Measurements from ENCODE around the gene CTNNA3.
"Not testable (repeated sequence)": the region's sequence is repeated elsewhere in the genome, so short reads cannot be mapped to it uniquely, and the experiment has no call there.

CTNNA3 gene

GRCh38 chr10:67606572-67606971 lies 89.4 kb downstream of the CTNNA3 start:
- in situ Hi-C loops (cut with HindIII; ENCODE audit: low sequenced_read_pairs), result no loop called here

- in situ Hi-C loops (cut with HindIII; ENCODE audit: low sequenced_read_pairs), result no loop called here
Measured at GRCh38 chr10:67603701-67604100, 92.3 kb downstream of the CTNNA3 start.

- in situ Hi-C loops (cut with HindIII; ENCODE audit: low sequenced_read_pairs), result no loop called here
Measured at GRCh38 chr10:67603086-67603485, 92.9 kb downstream of the CTNNA3 start.

GRCh38 chr10:67602268-67602950 lies 93.6 kb downstream of the CTNNA3 start:
- in situ Hi-C loops (cut with HindIII; ENCODE audit: low sequenced_read_pairs), result no loop called here

GRCh38 chr10:67599597-67599996 lies 96.4 kb downstream of the CTNNA3 start:
- in situ Hi-C loops (cut with HindIII; ENCODE audit: low sequenced_read_pairs), result no loop called here

GRCh38 chr10:67596641-67597040 lies 99.4 kb downstream of the CTNNA3 start:
- in situ Hi-C loops (cut with HindIII; ENCODE audit: low sequenced_read_pairs), result no loop called here

- in situ Hi-C loops (cut with HindIII; ENCODE audit: low sequenced_read_pairs), result no loop called here
Measured at GRCh38 chr10:67587771-67588170, 108.2 kb downstream of the CTNNA3 start.

GRCh38 chr10:67575532-67575931 lies 120.5 kb downstream of the CTNNA3 start:
- in situ Hi-C loops (cut with HindIII; ENCODE audit: low sequenced_read_pairs), result no loop called here

GRCh38 chr10:67573484-67573883 lies 122.5 kb downstream of the CTNNA3 start:
- in situ Hi-C loops (cut with HindIII; ENCODE audit: low sequenced_read_pairs), result no loop called here

GRCh38 chr10:67571503-67571902 lies 124.5 kb downstream of the CTNNA3 start:
- in situ Hi-C loops (cut with HindIII; ENCODE audit: low sequenced_read_pairs), result no loop called here

GRCh38 chr10:67558311-67558710 lies 137.7 kb downstream of the CTNNA3 start:
- in situ Hi-C loops (cut with HindIII; ENCODE audit: low sequenced_read_pairs), result not testable (repeated sequence)

GRCh38 chr10:67553254-67553653 lies 142.7 kb downstream of the CTNNA3 start:
- in situ Hi-C loops (cut with HindIII; ENCODE audit: low sequenced_read_pairs), result no loop called here

GRCh38 chr10:67550838-67551402 lies 145.1 kb downstream of the CTNNA3 start:
- in situ Hi-C loops (cut with HindIII; ENCODE audit: low sequenced_read_pairs), result no loop called here

- in situ Hi-C loops (cut with HindIII; ENCODE audit: low sequenced_read_pairs), result no loop called here
Measured at GRCh38 chr10:67550046-67550445, 145.9 kb downstream of the CTNNA3 start.

- in situ Hi-C loops (cut with HindIII; ENCODE audit: low sequenced_read_pairs), result no loop called here
Measured at GRCh38 chr10:67549390-67549789, 146.6 kb downstream of the CTNNA3 start.

- in situ Hi-C loops (cut with HindIII; ENCODE audit: low sequenced_read_pairs), result no loop called here
Measured at GRCh38 chr10:67541411-67541810, 154.6 kb downstream of the CTNNA3 start.

- in situ Hi-C loops (cut with HindIII; ENCODE audit: low sequenced_read_pairs), result no loop called here
Measured at GRCh38 chr10:67539312-67539711, 156.7 kb downstream of the CTNNA3 start.

- in situ Hi-C loops (cut with HindIII; ENCODE audit: low sequenced_read_pairs), result no loop called here
Measured at GRCh38 chr10:67537906-67538305, 158.1 kb downstream of the CTNNA3 start.

- in situ Hi-C loops (cut with HindIII; ENCODE audit: low sequenced_read_pairs), result no loop called here
Measured at GRCh38 chr10:67533376-67533775, 162.6 kb downstream of the CTNNA3 start.

GRCh38 chr10:67530990-67531389 lies 165.0 kb downstream of the CTNNA3 start:
- in situ Hi-C loops (cut with HindIII; ENCODE audit: low sequenced_read_pairs), result not testable (repeated sequence)

- in situ Hi-C loops (cut with HindIII; ENCODE audit: low sequenced_read_pairs), result no loop called here
Measured at GRCh38 chr10:67527351-67527750, 168.6 kb downstream of the CTNNA3 start.

GRCh38 chr10:67521546-67521945 lies 174.4 kb downstream of the CTNNA3 start:
- in situ Hi-C loops (cut with HindIII; ENCODE audit: low sequenced_read_pairs), result no loop called here
